Femur (tissue), 1 donor: ENCODE data around the gene SPSB4.

ENCODE experiments used
- DNase-seq: peaks from one replicate; pipeline ENCODE4 v3.0.0-alpha.2; 2017

The SPSB4 gene

DNA sequence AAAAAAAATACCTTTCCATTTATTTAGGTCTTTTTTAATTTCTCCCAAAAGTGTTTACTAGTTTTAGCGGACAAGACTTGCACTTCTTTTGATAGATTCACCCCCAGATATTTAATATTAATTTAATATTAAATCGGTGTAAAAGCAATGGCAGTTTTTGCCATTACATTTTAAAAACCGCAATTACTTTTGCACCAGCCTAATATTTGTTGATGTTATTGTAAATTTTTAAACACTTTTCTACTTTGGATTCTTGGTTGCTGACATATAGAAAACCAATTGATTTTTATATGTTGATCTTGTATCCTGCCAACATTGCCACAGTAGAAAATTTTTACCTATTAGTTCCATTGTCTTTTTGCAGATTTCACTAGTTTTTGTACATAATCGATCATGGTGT, 116.5 kb downstream of the SPSB4 start:
- no peak for DNase-seq

DNA sequence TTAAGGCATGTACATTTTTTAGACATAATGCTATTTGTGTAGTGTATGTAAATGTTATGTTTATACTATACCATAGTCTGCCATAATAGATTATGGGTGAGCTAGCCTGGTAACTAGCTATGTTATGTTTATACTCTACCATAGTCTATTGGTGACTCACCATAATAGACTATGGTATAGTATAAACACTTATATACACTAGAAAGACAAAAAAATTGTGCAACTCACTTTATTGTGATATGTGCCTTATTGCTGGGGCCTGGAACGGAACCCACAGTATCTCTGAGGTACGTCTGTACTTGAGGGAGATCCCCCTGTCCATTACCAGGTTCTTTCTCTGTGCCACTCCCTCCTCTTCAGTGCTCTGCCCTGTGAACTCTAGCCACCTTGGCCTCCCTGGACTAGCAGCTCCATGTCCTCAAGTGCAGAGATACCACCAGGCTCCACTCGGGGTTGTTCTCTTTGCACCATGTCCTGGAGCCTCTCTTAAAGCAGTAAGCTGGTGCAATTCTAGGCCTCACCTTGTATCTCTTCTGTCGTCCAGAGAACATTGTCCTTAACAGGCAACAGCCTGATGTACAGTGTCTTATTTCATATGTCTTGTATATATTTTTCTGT, 119.6 kb downstream of the SPSB4 start:
- no peak for DNase-seq

DNA sequence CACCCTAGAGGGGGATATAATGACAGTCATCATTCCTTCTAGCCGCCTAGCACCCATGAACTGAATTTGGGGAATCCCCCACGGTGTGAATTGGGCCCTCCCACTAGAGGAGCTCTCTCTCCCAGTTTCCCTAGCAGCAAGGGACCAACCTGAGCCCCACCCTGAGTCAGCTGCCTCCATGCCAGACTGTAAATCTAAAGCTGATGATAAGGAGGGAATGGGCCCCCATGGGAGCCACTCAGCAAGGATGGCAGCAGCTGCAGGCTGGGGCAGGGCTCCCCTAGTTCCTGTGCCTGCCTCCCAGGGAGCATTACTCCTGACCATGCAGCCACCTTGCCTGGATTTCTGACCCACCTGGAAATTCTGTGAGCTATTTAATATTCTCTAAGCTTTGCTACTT, 123.5 kb downstream of the SPSB4 start:
- DNase-seq, result no peak

DNA sequence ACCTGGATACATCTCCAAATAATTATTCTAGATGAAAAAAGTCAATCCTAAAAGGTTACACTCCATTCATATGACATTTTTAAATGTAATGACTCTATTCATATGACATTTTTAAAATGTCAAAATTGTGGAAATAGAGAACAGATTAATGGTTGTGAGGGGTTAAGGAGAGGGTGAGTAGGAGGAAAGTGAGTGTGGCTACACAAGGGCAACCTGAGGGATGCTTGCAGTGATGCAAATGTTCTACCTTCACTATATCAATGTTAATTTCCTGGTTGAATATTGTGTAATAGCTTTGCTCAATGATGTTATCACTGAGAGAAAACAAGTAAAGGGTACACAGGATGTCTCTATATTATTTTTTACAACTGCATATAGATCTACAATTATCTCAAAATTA, 125.6 kb downstream of the SPSB4 start:
- no peak for DNase-seq

DNA sequence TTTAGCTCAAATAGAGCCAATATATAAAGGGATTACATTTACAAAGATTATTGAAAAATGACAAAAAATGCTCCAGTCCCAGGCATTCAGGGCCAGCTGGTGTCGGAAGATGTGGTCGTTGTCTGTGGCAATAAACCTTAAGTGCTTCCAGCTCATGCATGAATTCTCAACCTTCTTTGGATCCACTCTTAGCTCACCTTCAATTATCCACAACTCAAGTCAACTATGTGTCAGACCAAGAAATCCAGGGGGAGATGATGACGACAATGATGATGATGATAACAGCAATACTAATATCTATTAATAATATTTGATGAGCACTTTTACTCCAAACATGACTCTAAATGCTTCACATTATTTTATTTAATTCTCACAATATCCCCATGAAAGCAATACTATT, 126.9 kb downstream of the SPSB4 start:
- no peak for DNase-seq

DNA sequence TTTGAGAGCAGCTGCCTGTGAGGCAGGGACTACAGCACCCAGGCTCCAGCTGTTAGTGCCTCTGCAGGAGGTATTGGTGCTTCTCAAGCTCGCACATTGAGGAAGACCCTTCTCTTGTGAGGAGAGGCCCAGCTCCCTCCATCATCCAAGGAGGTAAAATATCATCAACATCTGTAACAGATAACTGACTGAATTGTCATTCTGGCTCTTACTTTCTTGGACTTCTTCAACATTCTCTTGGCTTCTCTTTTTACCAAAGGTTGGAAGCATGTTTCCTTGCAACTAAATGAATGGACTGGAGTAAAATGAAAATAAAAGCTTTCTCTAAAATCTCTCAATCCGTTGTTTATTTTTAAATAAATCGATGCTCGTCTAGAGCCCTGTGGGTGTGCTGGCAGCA, 127.4 kb downstream of the SPSB4 start:
- DNase-seq, result no peak

DNA sequence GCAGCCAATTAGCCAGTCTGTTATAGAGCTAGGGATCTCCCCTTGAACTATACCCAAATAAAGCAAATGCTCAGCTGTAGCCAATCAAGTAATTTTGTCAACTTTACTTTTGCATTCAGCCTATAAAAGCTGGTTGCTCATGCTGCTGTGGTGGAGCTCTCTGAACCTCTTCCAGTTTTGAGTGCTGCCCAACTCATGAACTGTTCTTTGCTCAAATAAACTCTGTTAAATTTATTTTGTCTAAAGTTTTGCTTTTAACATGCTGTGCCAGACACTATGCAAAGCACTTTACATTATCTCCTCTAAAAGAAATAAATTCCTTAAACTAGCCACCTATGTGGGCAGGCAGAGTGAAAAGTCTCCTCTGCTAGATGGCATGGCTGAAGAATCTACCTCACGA, 128.8 kb downstream of the SPSB4 start:
- no peak for DNase-seq

DNA sequence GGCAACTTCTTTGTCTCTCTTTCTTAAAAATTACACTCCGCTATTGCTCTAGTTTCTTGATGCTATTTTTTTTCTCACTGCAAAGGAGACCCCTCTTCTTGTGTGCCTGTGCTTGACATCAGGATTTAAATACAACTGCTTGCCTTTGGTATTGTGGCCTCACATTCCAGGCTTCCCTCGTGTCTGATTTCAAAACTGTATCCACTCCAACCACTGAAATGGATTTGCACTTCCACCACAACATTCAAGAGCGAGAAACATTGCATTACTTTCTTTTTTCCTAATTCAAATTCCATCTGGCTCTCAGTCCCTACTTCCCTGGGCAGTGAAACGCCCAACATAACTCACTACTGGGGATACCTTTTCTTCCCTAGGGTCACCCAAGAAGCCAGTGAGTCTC, 130.0 kb downstream of the SPSB4 start:
- no peak for DNase-seq

DNA sequence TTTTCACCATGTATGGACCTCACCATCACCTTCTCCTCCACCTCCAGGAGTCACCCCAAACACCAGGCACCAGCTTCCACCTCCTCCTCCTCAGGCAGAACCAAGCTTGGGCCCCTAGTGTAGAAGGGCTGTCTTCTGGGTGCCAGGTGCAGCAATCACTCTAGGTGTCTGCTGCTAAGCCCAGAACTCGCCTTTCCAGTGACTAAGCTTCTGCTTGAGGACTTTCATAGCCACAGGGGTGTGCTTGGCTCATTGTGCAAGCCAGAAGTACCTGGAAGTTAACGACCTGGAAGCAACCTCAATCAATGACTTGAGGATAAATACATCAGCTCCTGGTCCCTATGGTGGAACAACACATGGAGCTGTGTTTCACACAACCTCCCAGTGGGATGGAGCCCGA, 130.7 kb downstream of the SPSB4 start:
- no peak for DNase-seq

DNA sequence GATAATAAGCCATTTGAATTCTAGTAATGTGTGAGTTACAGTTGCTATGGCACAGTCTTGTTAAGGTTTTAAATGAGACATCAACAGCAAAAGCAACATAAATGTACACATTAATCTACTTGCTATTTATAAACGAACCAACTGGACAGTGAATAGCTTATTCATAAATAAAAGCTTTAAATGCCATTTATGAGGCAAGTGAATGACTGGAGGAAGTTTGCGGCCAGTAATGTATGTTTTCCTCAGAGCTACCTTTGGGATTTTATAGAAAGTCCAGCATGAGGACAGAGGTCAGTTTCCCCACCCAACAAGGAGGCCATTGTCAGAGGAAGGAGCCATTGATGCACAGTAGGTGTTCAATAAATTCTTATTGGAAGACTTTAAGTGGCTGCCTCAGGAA, 132.5 kb downstream of the SPSB4 start:
- DNase-seq, result no peak

DNA sequence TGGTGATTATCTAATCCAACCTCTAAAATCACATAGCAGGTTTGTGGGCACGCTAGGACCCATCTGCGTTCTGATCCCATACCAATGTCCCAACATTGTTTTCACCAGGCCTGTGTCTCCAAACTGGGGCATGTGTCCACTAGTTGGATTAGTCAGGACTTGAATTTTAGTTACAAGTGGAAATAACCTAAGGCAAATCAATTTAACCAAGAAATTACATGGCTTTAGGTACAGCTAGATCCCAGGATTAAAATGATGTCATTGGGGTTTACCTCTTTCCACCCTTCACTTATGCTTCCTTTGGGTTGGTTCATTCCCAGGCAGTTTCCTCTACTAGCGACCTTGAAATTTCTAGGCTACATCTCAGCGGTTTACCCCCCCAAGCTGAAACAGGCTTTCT, 133.3 kb downstream of the SPSB4 start:
- no peak for DNase-seq

DNA sequence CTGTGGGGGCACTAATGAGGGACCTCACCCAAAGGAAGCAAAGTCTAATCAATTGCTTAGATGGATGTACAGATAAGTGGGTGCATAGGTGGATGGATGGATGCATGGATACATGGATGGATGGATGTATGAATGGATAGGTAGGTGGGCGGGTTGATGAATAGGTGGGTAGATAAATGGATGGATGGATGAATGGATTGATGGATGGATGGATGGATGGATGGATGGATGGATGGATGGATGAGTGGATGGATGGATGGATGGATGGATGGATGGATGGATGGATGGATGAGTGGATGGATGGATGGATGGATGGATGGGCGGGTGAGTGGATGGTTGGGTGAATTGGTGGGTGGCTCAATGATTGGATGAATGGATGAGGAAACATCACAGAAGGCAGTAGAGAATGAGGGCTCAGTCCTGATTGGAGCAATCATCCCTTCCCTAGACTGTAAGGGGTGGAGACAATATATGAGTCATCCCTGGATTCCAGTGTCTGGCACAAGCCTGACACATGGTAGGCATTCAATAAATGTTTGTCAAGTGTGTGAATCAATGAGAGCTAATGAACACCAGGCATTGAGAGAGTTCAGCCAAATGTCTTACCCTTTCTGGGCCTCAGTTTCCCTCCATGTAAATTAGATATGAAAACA, 140.1 kb downstream of the SPSB4 start:
- no peak for DNase-seq

DNA sequence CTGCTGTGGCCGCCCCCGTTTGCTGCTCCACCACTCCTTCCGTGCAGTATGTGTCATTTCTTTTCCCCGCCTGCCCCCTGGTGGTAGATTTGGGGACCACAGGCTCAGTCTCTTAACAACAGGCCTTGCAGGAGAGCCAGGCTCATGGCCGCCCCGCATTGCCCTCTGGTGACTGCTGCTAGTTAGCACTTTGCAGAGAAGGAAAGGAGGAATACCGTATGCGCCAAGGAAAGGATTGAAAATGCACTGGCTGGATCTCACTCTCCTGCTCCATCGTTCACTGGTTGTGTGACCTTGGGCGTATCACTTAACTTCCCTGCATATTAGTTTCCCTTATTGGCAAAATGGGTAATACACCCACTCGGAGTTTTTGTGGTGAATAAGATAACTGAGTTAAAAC, 141.2 kb downstream of the SPSB4 start:
- DNase-seq, result peak; percentile 98

DNA sequence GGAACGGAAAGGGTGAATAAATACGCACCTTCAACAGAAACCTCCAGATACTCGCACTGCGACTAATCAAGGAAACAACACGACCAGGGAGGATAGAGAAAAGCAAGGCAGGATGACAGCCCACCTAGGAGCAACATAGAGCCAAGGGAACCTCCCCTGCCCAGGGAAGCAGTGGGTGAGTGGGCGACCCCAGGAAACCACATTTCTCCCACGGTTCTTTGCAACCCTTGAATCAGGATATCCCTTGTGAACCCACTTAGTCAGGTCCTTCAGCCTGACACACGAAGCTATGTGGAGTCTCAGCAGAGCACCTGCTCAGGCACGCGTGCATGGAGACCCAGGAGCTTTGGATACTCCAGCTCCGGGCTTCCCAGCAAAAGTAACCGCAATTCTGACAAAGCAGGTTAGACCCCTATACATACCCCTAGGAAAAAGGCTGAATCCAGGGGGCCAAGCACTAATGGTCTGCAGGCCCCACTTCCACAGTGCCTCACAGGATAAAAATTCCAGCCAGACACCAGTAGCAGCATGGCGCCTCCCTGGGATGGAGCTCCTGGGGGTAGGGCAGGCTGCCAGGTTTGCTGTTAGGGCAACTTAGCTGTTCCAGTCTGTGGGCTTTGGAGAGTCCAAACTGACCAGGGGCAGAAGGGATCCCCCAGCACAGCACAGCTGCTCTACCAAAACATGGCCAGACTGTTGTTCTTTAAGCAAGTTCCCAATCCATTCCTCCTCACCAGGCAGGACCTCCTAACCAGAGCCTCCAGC, 142.1 kb downstream of the SPSB4 start:
- DNase-seq, result no peak
